ENCODE data around the gene CEND1. TPM values are rescaled to one million over a fixed set of nuclear protein-coding genes. Genes with fewer than 3 reads are reported as not detected.

The CEND1 gene
- total RNA-seq, 1 experiment from 2014 or later, result 2.7 TPM

GRCh38 chr11:829847-830294 lies 40.0 kb upstream of the CEND1 start (continued):
- TF ChIP-seq ZNF281 (CRISPR knock-in tag; IDR thresholded peaks at IDR 0.05), result peak; percentile 66; the same call in 1 of the 2 replicates
- no peak for TF ChIP-seq CBFB (CRISPR knock-in tag; IDR thresholded peaks at IDR 0.05; ENCODE audit: low read depth)
- no peak for TF ChIP-seq TCF7 (CRISPR knock-in tag; IDR thresholded peaks at IDR 0.05; ENCODE audit: low read depth)
- peak; percentile 47; the same call in 1 of the 2 replicates for TF ChIP-seq MAX (CRISPR knock-in tag; IDR thresholded peaks at IDR 0.05)
- TF ChIP-seq ZNF317 (CRISPR knock-in tag; IDR thresholded peaks at IDR 0.05; ENCODE audit: borderline replicate concordance, low read depth), result no peak
- TF ChIP-seq MXD4 (CRISPR knock-in tag; IDR thresholded peaks at IDR 0.05; ENCODE audit: borderline replicate concordance), result no peak
- TF ChIP-seq, protein P1, sequence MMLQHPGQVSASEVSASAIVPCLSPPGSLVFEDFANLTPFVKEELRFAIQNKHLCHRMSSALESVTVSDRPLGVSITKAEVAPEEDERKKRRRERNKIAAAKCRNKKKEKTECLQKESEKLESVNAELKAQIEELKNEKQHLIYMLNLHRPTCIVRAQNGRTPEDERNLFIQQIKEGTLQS (CRISPR knock-in tag; conservative IDR thresholded peaks at IDR 0.05), result no peak
- TF ChIP-seq ATF2 (CRISPR knock-in tag; IDR thresholded peaks at IDR 0.05; ENCODE audit: borderline replicate concordance, low read depth), result no peak
- TF ChIP-seq FOXJ3 (CRISPR knock-in tag; IDR thresholded peaks at IDR 0.05; ENCODE audit: borderline replicate concordance), result no peak
- no peak for TF ChIP-seq NFATC4 (CRISPR knock-in tag; IDR thresholded peaks at IDR 0.05)
- no peak for TF ChIP-seq ZNF121 (CRISPR knock-in tag; IDR thresholded peaks at IDR 0.05)
- TF ChIP-seq ZNF219 (CRISPR knock-in tag; IDR thresholded peaks at IDR 0.05; ENCODE audit: borderline replicate concordance), result no peak
- no peak for TF ChIP-seq ZNF425 (CRISPR knock-in tag; conservative IDR thresholded peaks at IDR 0.05)
- no peak for TF ChIP-seq NR1H2 (CRISPR knock-in tag; IDR thresholded peaks at IDR 0.05)
- TF ChIP-seq ZNF232 (CRISPR knock-in tag; IDR thresholded peaks at IDR 0.05), result no peak
- TF ChIP-seq, protein P2, sequence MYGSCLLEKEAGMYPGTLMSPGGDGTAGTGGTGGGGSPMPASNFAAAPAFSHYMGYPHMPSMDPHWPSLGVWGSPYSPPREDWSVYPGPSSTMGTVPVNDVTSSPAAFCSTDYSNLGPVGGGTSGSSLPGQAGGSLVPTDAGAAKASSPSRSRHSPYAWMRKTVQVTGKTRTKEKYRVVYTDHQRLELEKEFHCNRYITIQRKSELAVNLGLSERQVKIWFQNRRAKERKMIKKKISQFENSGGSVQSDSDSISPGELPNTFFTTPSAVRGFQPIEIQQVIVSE (CRISPR knock-in tag; IDR thresholded peaks at IDR 0.05; ENCODE audit: borderline replicate concordance), result no peak
- no peak for TF ChIP-seq ZNF396 (CRISPR knock-in tag; IDR thresholded peaks at IDR 0.05; ENCODE audit: borderline replicate concordance)
- no peak for TF ChIP-seq ZNF416 (CRISPR knock-in tag; IDR thresholded peaks at IDR 0.05)
- TF ChIP-seq ZNF423 (CRISPR knock-in tag; IDR thresholded peaks at IDR 0.05), result no peak
- no peak for TF ChIP-seq RELA (CRISPR knock-in tag; IDR thresholded peaks at IDR 0.05; ENCODE audit: borderline replicate concordance)
- TF ChIP-seq MLX (CRISPR knock-in tag; IDR thresholded peaks at IDR 0.05), result no peak
- TF ChIP-seq ZBTB21 (CRISPR knock-in tag; IDR thresholded peaks at IDR 0.05; ENCODE audit: borderline replicate concordance), result peak; percentile 80; the same call in 1 of the 2 replicates
- no peak for TF ChIP-seq PRDM15 (CRISPR knock-in tag; IDR thresholded peaks at IDR 0.05)
- no peak for TF ChIP-seq ETV6 (CRISPR knock-in tag; IDR thresholded peaks at IDR 0.05)
- TF ChIP-seq TP53 (CRISPR knock-in tag; IDR thresholded peaks at IDR 0.05), result no peak; the same call in 1 of the 2 replicates
- no peak for TF ChIP-seq FOXK1 (CRISPR knock-in tag; IDR thresholded peaks at IDR 0.05)
- TF ChIP-seq IRF2 (CRISPR knock-in tag; IDR thresholded peaks at IDR 0.05; ENCODE audit: borderline replicate concordance, low read depth), result no peak

Measured in WTC11 (cell line).